ENCODE measurements around the gene AHSG.

DNA sequence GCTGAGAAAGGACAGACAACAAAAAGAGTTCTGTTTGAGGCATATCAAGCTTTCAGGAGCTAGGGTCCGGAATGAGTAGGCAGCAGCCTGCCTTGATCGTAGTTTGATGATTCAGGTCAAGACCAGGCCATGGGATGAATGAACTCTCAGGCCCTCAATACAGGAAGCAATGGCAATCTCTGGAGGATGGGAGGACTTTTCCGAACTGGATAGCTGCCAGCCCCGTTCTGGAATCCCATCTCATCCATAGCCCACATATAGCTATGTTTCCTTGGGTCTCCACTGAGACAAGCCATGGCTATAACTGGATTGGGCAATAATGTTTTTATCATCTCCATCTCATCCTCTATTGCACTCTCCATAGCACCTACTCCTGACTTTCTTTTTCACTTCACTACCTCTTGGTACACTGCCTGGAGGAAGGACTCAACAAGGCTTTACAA is 12.8 kb downstream of the AHSG start:
- TF ChIP-seq, protein P1, sequence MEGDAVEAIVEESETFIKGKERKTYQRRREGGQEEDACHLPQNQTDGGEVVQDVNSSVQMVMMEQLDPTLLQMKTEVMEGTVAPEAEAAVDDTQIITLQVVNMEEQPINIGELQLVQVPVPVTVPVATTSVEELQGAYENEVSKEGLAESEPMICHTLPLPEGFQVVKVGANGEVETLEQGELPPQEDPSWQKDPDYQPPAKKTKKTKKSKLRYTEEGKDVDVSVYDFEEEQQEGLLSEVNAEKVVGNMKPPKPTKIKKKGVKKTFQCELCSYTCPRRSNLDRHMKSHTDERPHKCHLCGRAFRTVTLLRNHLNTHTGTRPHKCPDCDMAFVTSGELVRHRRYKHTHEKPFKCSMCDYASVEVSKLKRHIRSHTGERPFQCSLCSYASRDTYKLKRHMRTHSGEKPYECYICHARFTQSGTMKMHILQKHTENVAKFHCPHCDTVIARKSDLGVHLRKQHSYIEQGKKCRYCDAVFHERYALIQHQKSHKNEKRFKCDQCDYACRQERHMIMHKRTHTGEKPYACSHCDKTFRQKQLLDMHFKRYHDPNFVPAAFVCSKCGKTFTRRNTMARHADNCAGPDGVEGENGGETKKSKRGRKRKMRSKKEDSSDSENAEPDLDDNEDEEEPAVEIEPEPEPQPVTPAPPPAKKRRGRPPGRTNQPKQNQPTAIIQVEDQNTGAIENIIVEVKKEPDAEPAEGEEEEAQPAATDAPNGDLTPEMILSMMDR (IDR thresholded peaks at IDR 0.05), result no peak
- no peak for TF ChIP-seq POLR2A (IDR thresholded peaks at IDR 0.05)
